ENCODE data around the gene PLA2G15. TPM values are rescaled to one million over a fixed set of nuclear protein-coding genes. Genes with fewer than 3 reads are reported as not detected.
"Not testable (repeated sequence)": the region's sequence is repeated elsewhere in the genome, so short reads cannot be mapped to it uniquely, and the experiment has no call there.

Gene PLA2G15
- total RNA-seq, 4 donors from 2014 or later, result 8.3 to 27.5 (median 17.6) TPM

DNA sequence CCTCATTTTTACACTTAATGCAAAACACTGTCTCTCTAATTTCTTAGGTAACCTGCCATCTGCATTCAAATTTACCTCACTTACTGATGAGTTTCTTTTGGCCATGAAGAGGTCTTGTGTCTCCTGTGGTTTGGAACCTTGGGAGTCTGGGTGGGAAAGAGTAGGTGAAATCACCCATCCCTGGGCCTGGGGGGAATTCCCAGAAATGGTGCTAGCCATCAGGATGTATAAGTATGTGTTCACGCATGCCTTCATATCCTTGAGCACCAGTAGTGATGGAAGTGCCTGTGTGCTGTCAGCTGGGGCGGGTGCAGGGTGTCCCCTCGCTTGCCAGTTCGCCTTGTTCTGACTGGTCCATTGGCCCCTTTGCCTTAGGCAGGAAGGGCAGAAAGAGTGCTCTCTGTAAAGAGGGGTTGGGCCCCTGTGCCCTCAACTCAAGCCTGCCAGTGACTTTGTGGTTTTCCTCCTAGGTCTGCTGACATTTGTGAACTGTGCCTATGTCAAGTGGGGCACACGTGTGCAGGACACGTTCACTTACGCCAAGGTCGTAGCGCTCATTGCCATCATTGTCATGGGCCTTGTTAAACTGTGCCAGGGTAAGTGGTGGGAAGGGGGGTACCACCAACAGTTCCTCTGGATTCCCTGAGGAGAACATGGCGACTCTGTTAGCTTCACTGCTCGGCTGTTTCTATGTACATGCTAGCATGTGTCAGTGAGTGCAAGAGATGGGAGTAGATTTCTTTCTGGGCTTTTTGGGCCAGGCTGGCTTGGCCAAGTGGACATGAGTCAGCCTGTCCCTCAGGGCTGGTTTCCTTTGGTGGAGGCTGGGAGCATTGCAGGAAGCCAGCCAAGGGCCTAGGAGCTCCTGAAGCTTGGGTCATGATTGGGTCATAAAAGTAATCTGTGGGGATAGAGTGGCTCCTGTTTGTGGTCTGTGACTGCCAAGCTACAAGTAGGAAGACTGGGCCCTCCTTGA lies 42.4 kb downstream of the PLA2G15 start:
- peaks cover 0 to 46% (median 0%) of the 10 kb centered on the region in 3 donors for H3K36me3 ChIP-seq

DNA sequence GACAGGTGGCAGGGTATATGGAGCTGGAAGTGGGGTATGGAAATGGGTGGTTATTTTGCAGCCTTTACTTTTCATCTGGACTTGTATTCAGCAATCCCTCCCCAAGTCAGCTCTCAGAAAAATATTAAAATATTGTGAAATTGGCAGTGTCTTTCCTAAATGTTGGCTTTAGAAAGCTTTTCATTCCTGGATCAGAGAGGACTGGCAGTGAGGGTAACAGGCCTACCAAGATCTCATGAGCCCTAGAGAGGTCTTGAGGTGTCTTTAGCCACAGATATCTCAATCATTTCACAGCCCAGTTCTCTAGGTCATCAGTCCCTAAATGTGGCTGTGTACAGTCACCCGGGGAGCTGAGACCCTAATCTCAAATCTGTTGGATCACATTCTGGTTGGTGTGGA lies 43.1 kb downstream of the PLA2G15 start:
- Histone ChIP-seq H3K27me3 (no peaks in the 10 kb centered on the region), H3K27ac (peak overlapping the region in 3 of 4 donors; percentile 7 to 79 (median 13)), H3K4me1 (peaks cover 0 to 45% (median 28%) of the 10 kb centered on the region in 4 donors), H3K36me3 (peaks cover 0 to 45% (median 0%) of the 10 kb centered on the region in 3 donors), H3K9me3 (no peaks in the 10 kb centered on the region), H3K4me3 (no peak overlapping the region)
- DNase-seq, result no peak
- TF ChIP-seq, protein P1, sequence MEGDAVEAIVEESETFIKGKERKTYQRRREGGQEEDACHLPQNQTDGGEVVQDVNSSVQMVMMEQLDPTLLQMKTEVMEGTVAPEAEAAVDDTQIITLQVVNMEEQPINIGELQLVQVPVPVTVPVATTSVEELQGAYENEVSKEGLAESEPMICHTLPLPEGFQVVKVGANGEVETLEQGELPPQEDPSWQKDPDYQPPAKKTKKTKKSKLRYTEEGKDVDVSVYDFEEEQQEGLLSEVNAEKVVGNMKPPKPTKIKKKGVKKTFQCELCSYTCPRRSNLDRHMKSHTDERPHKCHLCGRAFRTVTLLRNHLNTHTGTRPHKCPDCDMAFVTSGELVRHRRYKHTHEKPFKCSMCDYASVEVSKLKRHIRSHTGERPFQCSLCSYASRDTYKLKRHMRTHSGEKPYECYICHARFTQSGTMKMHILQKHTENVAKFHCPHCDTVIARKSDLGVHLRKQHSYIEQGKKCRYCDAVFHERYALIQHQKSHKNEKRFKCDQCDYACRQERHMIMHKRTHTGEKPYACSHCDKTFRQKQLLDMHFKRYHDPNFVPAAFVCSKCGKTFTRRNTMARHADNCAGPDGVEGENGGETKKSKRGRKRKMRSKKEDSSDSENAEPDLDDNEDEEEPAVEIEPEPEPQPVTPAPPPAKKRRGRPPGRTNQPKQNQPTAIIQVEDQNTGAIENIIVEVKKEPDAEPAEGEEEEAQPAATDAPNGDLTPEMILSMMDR (IDR thresholded peaks at IDR 0.05), result no peak
- TF ChIP-seq POLR2A (IDR thresholded peaks at IDR 0.05), result no peak

More for the DNA sequence above, 42.4 kb downstream of the PLA2G15 start:
- Histone ChIP-seq H3K9me3 (no peaks in the 10 kb centered on the region), H3K27me3 (no peaks in the 10 kb centered on the region), H3K4me3 (no peak overlapping the region), H3K27ac (peak overlapping the region; percentile 7 to 79 (median 12)), H3K4me1 (peaks cover 0 to 49% (median 32%) of the 10 kb centered on the region in 4 donors)
- DNase-seq, result peak in 2 of 3 donors; percentile 46 to 62
- TF ChIP-seq, protein P1 (IDR thresholded peaks at IDR 0.05), result no peak
- no peak for TF ChIP-seq POLR2A (IDR thresholded peaks at IDR 0.05)

DNA sequence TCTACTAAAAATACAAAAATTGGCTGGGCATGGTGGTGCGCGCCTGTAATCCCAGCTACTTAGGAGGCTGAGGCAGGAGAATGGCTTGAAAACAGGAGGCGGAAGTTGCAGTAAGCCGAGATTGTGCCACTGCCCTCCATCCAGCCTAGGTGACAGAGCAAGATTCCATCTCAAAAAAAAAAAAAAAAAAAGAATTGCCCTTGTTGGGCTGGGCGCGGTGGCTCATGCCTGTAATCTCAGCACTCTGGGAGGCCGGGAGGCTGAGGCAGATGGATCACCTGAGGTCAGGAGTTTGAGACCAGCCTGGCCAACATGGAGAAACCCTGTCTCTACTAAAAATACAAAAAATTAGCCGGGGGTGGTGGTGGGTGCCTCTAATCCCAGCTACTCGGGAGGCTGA lies 43.6 kb downstream of the PLA2G15 start:
- peak overlapping the region in 2 of 4 donors; percentile 7 to 58 for H3K27ac ChIP-seq
- H3K4me3 ChIP-seq, DNase-seq, H3K27me3 ChIP-seq, H3K9me3 ChIP-seq: not testable (repeated sequence)
- H3K4me1 ChIP-seq, result peaks cover 0 to 39% (median 27%) of the 10 kb centered on the region in 4 donors
- peaks cover 0 to 50% (median 0%) of the 10 kb centered on the region in 3 donors for H3K36me3 ChIP-seq

DNA sequence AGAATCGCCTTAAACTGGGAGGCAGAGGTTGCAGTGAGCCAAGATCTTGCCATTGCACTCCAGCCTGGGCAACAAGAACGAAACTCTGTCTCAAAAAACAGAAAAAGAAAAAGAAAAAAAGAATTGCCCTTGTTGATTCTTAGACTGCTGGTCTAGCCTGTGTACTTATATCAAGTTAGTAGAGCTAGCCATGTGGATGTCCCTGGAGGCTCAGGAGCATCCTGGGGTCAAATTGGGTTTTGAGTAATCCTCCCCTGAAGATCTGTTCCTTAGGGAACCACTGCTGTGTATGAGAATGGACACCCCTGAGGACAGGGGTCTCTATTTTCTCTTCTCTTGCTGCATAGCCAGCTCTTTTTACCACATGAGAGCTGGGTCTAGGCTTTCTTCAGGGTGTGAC lies 44.0 kb downstream of the PLA2G15 start:
- DNase-seq, result no peak
- H3K4me3 ChIP-seq, result no peak overlapping the region
- no peaks in the 10 kb centered on the region for H3K9me3 ChIP-seq
- peak overlapping the region in 3 of 4 donors; percentile 10 to 58 (median 35) for H3K27ac ChIP-seq
- H3K36me3 ChIP-seq, result peaks cover 0 to 54% (median 0%) of the 10 kb centered on the region in 3 donors
- no peaks in the 10 kb centered on the region for H3K27me3 ChIP-seq
- no peak for TF ChIP-seq POLR2A (IDR thresholded peaks at IDR 0.05)
- TF ChIP-seq, protein P1 (IDR thresholded peaks at IDR 0.05), result no peak
- H3K4me1 ChIP-seq, result peaks cover 0 to 36% (median 23%) of the 10 kb centered on the region in 4 donors

DNA sequence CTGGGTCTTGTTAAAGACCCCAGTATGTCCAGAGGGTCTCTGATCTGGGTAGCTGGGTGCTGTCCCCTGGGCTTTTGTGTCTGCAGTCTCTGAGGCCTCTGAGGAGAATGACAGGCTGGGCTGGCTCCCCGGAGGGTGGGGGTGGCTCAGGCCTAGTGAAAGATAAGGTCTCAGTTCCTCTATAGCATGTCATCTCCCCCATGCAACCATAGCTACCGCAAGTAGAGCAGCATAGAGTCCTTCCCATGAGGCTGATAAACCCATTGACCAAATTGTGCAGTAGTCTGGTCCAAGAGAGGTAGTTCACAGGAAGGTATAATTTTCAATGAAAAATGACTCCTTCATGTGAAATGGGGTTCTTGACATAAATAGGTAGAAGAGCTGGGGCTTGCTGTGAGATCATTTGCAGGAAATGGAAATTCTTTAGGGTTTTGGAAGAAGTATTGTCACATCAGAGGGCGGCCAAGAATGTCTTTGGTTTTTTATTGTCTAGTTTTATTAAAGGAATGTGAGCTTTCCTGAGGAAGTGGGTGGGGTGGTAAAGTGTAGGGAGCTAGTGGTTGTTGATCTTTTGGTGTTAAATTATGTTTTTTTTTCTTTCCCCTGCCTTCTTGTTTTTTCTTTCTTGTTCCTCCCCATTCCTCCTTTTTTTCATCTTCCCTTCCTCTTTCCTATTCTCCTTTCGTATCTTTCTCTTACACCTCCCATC lies 44.6 kb downstream of the PLA2G15 start:
- Histone ChIP-seq H3K27ac (peak overlapping the region in 3 of 4 donors; percentile 10 to 58 (median 35)), H3K36me3 (peaks cover 0 to 59% (median 0%) of the 10 kb centered on the region in 3 donors), H3K4me3 (no peak overlapping the region), H3K9me3 (no peaks in the 10 kb centered on the region), H3K4me1 (peaks cover 0 to 36% (median 21%) of the 10 kb centered on the region in 4 donors), H3K27me3 (no peaks in the 10 kb centered on the region)
- peak in 2 of 3 donors; percentile 66 to 72 for DNase-seq
- TF ChIP-seq POLR2A (IDR thresholded peaks at IDR 0.05), result no peak
- TF ChIP-seq, protein P1 (IDR thresholded peaks at IDR 0.05), result no peak
